ENCODE results near the gene IGF1R.

Gene IGF1R

DNA sequence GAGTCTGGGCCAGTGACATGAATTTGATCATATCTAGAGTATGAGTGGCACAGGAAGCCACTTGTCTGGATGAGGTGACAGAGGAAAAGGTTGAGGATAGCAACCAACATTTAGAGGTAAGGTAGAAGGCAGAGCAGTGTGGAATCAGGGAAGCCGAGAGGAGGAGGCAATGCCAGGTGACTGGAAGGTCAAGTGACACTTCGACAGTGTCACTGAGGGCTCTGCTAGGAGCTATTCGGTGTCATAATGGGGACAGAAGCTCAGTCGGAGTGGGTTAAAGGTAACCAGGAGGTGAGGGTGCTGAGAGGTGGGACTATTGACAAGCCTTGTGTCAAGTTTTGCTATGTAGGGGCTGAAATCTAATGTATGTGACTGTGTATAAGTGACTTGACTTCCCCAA is 56.7 kb downstream of the IGF1R start:
- DNase-seq (ENCODE audit: low spot score), result no peak

DNA sequence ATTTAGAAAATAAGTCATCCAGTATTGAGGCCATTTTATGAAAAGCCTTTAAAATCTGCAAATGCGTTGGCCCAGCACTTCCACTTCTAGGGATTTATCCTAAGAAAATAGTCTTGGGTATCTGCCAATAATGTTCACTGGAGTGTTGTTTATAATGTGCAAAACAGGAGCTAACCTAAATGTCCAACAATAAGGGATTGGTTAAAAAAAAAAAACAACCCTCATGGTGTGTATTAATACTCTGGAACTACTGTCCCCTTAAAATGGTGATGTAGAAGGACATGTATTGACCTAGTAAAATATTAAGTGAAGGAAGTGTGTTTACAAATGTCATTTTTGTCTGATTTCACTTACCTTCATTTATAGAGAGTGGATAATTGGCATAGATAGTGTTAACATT is 58.0 kb downstream of the IGF1R start:
- DNase-seq (ENCODE audit: low spot score), result no peak

DNA sequence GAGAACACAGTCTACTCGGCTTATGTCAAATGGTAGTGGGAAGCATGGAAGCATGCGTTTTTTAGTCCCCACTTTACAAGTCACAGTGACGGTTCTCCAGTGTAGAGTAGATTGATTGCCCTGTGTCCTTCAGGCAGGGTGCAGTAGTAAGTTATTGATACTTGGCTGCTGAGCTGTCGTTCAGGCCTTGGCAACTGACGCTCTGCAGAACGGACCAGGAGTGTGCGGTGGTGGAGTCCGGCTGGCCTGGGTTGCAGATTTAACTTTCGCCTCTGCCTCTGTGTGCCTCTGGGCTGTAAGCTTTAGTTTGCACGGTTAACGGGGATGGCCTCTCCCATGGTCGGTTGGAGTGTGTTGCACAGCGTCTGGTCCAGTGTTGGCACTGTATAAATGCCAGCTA is 58.6 kb downstream of the IGF1R start:
- no peak for DNase-seq (ENCODE audit: low spot score)

DNA sequence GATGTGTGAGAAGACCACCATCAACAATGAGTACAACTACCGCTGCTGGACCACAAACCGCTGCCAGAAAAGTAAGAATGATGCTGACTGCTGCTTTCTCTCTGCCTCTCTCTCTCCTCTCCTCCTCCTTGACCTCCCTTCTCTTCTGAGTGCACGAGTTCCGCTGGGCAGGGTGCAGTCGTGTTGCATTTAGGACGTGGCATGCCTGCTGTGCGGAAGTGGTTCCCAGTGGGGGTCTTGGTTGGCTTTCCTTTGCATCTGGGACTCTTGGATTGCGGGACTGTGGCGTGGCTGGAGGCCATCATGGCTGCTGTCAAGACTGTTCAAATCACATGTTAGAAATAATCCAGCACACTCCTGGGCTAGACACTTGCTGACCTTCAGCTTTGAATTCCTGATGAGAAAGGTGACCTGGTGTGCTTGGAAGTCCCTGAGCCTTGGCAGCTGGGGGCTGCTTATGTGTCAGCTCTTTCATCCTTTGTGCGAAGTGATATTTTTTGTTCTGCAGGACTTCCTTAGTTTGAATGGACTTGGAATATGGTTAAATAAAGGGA is 59.8 kb downstream of the IGF1R start:
- DNase-seq (ENCODE audit: low spot score), result no peak

DNA sequence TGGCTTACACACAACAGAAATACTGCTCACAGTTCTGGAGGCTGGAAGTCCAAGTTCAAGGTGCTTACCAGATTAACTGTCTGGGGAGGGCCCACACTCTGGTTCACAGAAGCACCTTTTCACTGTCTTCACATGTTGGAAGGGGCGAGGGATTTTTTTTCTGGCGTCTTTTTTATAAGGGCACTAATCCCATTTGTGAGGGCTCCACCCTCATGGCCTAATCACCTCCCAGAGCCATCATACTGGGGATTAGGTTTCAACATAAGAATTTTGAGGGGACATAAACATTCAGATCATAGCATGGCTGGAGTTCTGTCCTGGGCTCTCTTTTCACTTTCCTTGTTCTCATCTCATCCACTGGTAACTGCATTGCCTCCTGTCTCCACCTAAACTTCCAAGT is 63.5 kb downstream of the IGF1R start:
- no peak for DNase-seq (ENCODE audit: low spot score)

DNA sequence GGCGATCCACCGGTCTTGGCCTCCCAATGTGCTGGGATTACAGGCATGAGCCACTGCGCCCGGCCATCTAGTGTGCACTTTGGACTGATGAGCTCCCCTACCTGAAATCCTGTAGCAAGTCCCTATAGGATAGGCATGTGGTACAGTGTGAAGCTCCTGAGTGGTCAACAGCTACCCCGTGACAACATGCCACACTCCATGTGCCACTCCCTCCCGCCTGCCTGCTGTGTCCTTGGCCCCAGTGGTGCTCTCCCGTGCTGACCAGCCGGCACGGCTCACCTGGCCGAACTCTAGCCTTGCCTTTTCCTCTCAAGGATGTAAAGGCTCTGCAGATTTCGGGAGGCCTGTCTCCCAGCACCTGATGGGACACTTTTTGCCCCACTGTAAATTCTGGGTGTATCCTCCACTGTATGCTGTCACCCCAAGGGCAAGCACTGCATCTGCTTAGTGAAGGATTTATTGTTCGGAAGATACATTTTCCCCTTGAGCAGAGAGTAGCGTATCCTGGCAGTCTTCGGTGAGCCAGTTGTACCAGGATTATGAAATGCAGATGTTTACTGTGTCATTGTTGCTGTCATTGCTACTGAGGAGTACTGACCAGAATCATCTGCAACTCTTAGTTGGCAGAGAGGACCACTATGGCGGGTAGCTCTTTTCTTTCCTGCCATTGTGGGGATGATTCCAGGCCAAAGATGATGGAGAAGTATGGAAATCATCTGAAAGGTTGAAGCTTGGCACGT is 64.7 kb downstream of the IGF1R start:
- DNase-seq (ENCODE audit: low spot score), result no peak

DNA sequence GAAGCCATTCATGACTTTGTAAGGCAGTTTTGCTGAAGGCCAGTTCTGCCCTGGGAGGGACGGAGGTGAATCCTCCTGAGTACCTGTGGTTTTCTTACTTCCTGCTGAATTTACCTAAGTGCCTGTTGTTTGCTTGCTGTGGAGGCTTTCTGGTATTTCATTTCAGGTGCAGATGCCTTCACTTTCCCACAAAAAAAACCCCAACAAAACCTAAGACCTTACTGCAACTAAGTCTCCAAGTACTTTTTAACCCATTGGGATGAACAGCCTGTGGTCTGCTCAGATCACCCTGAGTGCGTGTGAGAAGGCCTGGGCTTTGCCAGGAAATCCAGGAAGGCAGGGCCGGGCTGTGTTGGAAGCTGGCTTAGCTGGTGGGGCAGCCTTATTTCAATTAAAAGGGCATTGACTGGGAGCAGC is 65.3 kb downstream of the IGF1R start:
- DNase-seq (ENCODE audit: low spot score), result no peak

DNA sequence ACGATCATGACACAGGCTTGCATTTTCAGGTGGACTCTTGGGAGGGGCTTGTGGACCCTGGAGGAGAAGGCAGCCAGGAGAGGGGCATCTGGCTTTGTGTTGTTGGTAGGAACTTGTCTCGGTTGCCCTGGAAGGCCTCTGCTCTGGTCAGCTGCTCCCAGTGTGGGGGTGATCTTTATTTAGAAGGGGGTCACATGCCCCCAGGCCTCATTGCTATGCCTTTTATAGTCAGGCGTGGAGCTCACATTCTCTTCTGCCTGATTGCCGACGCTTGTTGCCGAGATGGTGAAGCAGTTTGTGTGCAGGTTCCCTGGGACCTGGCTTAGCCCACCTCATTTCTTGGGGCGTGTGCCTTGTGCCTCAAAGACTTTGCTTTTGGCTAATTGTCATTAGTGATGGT is 66.6 kb downstream of the IGF1R start:
- DNase-seq (ENCODE audit: low spot score), result no peak

DNA sequence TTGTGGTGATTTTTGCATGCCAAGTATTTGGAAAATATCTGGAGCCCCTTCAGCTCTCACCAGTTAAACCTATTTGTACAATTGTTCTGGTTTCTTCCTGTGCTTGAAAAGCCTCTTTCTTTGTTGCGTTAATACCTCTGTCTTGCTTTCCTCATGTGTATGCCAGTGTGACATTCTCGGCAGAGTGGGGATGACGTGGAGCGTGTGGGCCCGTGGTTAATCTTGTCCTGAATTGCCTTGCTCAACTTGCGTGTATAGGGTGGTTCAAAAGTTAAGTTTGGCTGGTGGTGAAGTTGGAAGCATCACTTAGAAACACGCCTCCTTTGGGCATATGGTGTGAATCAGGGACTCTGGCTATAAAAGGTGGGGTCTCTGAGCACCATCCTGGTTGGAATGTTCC is 67.1 kb downstream of the IGF1R start:
- no peak for DNase-seq (ENCODE audit: low spot score)

DNA sequence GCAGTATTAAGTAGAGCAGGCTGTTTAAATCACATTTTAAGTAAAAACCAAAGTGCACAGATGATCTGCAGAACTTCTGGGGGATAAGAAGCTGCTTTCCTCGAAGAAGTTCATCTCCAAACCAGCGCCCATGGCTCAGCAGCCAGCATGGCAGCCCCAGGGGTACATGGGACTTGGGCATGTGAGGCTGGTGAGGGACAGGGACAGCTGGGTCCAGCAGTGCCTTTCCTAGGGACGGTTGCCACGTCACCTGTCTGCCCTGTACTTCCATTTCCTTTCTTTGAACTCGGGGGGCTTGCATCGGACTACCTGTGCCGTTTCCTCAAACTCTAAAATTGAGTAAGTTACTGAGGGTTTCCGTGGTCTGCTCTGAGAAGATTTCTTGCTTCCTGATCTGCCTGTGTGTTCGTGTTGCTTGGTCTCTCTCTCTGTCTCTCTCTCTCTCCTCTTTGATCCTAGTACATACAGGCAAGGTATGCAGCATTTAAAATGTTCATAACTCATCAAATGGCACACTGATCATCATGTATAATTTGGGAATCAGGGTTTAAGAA is 67.6 kb downstream of the IGF1R start:
- DNase-seq (ENCODE audit: low spot score), result no peak

DNA sequence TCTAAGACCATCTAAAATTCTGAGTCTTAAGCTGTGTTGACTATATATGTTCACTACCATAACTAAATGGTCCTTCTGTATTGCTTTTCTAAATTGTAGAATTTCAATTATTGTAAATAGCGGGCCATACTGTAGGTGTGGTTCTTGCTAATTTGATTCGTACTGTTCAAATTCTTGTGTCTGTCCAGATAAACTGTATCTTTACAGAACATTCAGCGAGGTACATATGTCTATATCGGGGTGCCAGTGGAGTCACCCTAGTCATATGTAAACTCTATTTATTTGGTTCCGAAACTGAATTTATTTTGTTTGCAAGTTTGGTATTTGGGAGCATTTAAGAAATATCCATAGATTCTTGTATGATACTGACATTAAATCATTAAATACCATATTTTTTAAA is 69.0 kb downstream of the IGF1R start:
- DNase-seq (ENCODE audit: low spot score), result no peak

DNA sequence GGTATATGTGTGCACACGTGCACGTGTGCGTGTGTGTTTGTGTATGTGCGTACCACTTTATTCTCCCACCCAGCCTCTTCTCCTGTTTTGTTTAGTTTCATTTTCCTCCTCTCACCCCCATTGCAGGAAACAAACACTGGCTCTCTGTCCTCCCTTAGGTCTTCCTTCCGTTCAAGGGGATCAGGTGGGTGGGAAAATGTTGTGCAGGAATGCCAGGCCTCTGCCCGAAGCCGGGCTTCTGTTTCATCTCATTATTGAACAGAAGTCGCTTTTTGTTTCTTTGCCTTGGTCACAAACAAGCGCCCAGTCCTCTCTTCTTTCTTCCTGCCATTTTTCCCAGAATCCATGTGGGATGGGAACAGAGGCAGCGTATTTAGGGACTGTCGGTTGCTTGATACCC is 69.6 kb downstream of the IGF1R start:
- no peak for DNase-seq (ENCODE audit: low spot score)

DNA sequence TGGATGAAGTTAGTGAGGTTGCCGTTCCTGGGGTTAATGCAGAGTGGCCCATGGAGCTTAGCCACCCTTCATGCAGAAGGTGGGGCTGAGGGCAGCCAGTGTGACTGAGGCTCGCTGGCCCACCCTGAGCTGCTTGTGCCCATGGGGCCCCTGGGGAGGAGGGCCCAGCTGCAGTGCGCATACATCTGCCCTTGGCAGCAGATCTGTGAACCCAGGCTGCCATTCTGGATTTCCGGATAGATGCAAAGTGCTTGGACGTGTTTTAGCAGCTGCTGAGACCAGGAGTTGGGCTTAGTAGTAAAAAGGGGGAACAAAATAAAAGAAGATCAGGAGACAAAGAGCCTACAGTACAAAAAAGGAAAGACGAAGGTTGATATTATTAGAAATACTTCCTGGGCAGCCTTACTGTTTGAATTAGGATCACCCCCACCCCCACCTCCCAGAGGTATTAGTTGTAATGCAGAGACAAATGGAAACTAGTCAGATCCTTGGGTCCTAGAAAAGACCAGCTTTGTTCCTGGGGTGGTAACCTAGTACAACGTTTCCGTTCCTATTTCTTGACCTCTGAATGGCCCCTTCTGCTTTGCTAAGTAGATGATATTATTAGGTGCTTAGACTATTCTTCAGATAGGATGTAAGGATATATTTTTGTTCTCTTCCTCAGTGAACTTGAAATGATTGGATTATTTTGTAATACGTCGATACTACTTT is 70.2 kb downstream of the IGF1R start:
- no peak for DNase-seq (ENCODE audit: low spot score)

DNA sequence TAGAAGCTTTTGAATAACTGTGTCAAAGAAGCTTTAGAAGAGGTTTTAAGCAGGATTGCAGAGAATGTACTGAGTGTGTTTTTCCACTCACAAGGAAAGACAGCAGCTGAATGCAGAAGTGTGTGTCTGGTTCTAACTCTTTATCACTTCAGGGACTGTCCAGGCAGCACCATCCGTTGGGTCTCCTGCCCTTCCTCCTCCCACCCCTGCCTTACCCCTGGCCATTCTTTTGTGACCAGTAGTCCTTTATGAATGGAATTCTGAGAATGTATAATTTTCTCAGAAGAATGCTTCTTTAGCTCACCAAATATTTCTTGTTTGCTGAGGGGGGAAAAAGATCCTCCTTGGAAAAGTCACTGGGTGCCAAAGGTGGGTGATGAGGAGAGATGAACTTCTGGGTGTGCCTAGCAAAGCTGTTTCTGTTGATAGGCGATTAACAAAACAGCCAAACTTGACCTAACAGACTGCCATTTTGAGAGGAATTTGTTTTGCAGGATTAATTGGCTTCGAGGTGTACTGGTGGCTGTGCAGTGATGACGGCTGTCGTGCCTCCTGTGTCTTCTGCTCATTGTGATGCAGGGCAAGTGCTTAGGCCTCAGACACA is 70.9 kb downstream of the IGF1R start:
- no peak for DNase-seq (ENCODE audit: low spot score)

DNA sequence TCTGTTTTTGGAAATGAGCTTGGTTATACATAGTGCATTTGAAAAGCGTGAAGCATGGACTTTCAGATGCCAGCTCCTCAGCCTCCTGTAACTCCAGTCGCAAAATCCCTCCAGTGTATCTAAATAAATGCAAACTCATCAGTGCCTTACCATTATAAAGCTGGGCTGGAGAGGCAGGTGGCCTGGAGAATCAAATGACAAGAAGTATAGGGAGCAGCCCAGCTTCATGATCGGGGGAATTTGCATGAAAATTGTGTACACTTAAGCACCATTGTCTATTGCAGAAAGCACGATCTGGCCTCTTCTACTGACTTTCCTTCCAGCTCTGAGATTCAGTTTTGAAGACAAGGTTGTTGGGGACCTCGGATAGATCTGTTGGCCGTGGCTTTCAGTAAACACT is 71.7 kb downstream of the IGF1R start:
- no peak for DNase-seq (ENCODE audit: low spot score)

DNA sequence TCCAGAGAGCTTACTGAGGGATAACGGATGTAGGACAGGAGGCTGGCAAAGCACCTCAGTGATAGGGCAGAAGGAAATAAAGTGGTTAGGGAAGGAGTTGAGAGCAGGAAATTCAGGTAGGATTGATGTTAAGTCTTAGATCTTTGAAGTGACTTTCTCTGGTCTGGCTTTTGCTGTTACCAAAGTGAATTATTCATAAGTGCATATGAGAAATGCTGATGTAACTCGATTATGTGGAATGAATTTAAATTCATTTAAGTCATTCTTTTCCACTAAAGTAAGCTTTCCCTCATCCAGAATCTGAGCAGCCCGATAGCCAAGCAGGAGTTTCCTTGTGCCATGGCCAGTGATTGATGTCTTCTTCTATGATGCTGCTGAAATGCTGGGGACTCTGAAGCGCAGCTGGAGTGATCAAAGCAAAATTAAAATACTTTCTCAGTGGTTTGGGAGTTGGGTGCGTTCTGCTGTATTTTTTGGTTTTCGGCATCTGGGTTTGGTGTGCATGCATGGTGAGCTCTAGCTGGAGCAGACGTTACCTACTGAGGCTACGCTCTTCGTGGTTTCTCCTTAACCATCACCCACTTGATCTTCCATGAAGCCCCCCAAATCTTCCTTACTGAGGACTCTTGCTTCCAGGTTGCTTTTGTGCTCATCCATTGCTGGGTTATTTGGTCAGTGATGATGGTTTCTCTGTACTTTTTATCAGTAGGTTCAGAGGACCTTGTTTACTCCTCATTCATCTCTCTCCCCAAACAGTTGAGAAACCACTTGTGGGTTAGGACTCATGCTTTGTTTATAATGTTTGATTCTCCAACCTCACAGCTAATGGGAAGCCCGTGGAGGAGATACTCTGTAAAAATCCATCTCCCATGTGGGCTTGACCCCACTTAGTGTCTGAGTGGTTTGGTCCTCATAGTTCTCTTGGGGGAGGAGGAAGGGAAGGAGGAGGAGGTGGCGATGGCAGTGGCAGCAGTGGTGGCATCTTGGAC is 72.5 kb downstream of the IGF1R start:
- DNase-seq (ENCODE audit: low spot score), result no peak

DNA sequence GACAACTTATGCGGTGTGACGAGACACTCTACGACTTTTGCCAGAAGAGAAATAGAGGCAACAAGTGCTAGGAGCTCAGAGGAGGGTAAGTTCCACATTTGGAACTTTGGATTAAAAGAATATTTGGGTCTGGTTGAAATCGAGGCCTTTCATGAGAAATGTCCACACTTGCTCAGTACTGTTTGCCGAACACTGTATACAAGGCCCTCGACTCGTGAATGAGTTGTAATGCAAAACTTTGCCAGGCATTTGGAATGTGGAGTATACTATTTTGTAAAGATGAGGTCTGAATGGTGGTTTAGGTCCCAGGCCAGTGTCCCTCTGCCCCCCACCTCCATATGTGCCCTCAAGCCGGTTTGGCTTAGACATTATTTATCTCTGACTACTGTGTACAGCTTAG is 73.9 kb downstream of the IGF1R start:
- DNase-seq (ENCODE audit: low spot score), result no peak

DNA sequence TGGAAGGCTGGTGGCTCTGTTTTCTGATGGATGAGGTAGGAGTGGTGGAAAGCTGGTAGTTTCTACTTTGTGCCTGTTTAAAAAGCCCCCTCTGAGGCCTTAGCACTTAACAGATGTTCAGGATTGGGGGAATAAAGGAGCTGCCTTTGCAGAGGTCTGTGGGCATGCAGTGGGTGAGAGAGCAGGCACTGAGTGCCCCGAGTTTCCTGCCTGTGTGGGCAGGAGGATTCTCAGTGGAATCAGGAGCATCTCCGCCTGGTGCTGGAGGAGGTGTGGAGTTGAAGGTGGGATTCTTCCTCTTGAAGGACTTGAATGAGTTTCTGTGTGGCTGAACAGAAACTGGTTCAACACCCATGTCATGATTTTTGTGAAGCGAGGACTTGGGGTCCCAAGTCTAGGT is 74.3 kb downstream of the IGF1R start:
- DNase-seq (ENCODE audit: low spot score), result no peak

DNA sequence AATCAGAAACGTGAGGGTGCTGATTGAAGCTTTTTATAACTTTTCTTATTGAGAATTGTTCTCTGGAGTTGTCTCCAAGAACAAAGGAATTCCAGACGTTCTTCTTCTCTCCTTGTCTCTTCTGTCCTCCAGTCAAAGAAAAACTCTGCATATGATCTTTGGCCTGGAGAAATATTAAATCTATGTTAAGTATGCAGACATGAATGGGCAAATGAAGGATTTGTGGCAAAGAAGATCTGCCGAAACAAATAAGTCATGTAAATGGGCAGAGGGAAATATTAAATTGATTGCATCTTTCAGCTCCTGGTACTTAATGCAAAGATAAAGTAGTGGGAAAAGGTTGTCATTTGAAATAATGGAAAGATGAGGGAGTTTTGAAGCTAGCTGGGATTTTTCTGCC is 74.9 kb downstream of the IGF1R start:
- no peak for DNase-seq (ENCODE audit: low spot score)

DNA sequence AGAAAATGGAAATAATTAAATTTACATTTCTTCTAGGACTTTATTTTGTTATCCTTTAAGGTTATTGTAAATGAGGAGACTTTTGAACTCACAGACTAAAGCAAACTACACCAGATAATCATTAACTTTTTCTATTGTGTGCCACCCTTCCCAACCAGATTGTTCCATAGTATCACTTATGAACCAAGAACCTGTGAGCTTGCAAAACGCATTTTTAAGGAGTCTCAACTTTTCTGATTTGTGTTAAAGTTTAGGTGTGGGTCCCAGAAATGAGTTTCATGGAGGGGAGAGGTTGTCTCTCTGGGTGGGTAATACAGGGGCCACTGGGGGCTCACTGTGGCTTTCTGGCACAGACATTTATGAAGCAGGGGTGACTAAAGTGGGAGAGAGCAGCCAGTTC is 75.7 kb downstream of the IGF1R start:
- no peak for DNase-seq (ENCODE audit: low spot score)

DNA sequence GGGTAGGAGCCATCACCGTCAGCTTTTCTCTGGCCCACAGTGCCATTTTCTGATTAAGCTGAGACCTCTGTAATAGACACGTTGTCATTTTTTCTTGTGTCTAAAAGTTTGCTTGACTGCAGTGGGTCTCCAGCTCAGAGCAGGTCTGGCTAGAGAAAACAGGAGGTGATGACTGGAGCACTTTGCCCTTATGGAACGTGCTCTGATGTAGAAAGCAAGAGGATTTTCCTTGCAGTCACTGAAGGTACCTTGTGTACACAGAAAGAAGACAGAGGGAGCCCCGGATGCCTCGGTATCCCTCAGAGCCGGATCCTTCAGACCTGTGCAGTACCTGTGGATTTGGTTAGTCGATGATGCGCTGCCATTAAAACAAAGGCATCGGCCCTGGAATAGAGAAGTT is 76.2 kb downstream of the IGF1R start:
- DNase-seq (ENCODE audit: low spot score), result no peak

DNA sequence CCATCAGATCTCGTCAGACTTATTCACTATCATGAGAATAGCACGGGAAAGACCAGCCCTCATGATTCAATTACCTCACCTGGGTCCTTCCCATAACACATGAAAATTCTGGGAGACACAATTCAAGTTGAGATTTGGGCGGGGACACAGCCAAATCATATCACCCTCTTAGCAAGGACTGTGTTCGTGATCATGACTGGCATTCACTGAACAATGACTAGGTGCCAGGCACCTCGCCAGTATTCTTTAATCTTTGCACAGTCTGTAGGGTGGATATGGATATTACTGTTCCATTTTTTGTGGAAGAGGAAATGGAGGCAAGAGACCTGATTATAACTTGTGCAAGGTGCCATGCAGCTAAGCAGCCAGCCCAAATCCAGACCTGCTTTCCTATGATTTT is 77.5 kb downstream of the IGF1R start:
- no peak for DNase-seq (ENCODE audit: low spot score)

All from CD4-positive, alpha-beta T cell treated with Interleukin-15 for 4 hours (primary cell).